Stimulated activated CD8-positive, alpha-beta memory T cell treated with anti-CD3 and anti-CD28 coated beads, Interleukin-12 subunit alpha, Interleukin-12 subunit beta, amount 100 ng/mL, for 24 hours (primary cell): ENCODE measurements around the gene TAF6.
"Not testable (repeated sequence)": the region's sequence is repeated elsewhere in the genome, so short reads cannot be mapped to it uniquely, and the experiment has no call there.

Experiments used
- DNase-seq: peaks from one replicate; pipeline ENCODE4 v3.0.0-alpha.2; 2020; ENCODE audit errors: extremely low read depth

The TAF6 gene

GRCh38 chr7:100152404-100152803, 33.2 kb upstream of the TAF6 start:
- DNase-seq: no peak

GRCh38 chr7:100148559-100149328, 29.6 kb upstream of the TAF6 start, which contains the start of gene LAMTOR4:
Gene LAMTOR4 (plus strand): TSS chr7:100148918. CDS start chr7:100148973, 55 bp downstream.
- DNase-seq: peak; percentile 95

GRCh38 chr7:100148225-100148558, 29.0 kb upstream of the TAF6 start:
- no peak for DNase-seq

- no peak for DNase-seq
These were observed 28.1 kb upstream of the TAF6 start for GRCh38 chr7:100147278-100147677.

- DNase-seq: not testable (repeated sequence)
These were observed 27.2 kb upstream of the TAF6 start for GRCh38 chr7:100146350-100146749.

- no peak for DNase-seq
These were observed 23.3 kb upstream of the TAF6 start for GRCh38 chr7:100142461-100142860.

GRCh38 chr7:100141555-100141949, 22.4 kb upstream of the TAF6 start:
- no peak for DNase-seq

GRCh38 chr7:100137851-100138760, 18.9 kb upstream of the TAF6 start:
- DNase-seq: no peak

GRCh38 chr7:100132697-100133151, 13.6 kb upstream of the TAF6 start:
- no peak for DNase-seq

- DNase-seq: no peak
These were observed 13.0 kb upstream of the TAF6 start for GRCh38 chr7:100132126-100132525.

- peak; percentile 41 for DNase-seq
These were observed 11.7 kb upstream of the TAF6 start for GRCh38 chr7:100130608-100131453.

- not testable (repeated sequence) for DNase-seq
These were observed 11.1 kb upstream of the TAF6 start for GRCh38 chr7:100130220-100130607.

- no peak for DNase-seq
These were observed 9.4 kb upstream of the TAF6 start for GRCh38 chr7:100128637-100128963.

- no peak for DNase-seq
These were observed 8.9 kb upstream of the TAF6 start for GRCh38 chr7:100127866-100128636.

- DNase-seq: peak; percentile 73
These were observed 8.0 kb upstream of the TAF6 start, which contains the start of gene MBLAC1 for GRCh38 chr7:100126931-100127865. Gene MBLAC1 (plus strand): TSS chr7:100126967. CDS start chr7:100127396, 429 bp downstream.

GRCh38 chr7:100126239-100126930, 7.2 kb upstream of the TAF6 start:
- no peak for DNase-seq

- no peak for DNase-seq
These were observed 5.4 kb upstream of the TAF6 start for GRCh38 chr7:100124301-100125230.

- DNase-seq: no peak
These were observed 3.4 kb upstream of the TAF6 start for GRCh38 chr7:100122568-100122967.
